Hepatocyte (in vitro differentiated cells): ENCODE data around the gene HS6ST1.

ENCODE experiments used
- CTCF ChIP-seq: fragments of 200-600 bp; sonication (generic); IDR thresholded peaks from 2 replicates; pipeline ENCODE4 v1.5.1; 2016; ENCODE audit warnings: antibody characterized with exemption, mild to moderate bottlenecking; ENCODE audit not compliant: poor library complexity
- EZH2 ChIP-seq: fragments of 200-600 bp; sonication (generic); IDR thresholded peaks from 2 replicates; pipeline ENCODE4 v1.6.1; 2016; ENCODE audit warnings: antibody characterized with exemption, mild to moderate bottlenecking, borderline replicate concordance
- EZH2phosphoT487 ChIP-seq: fragments of 200-600 bp; sonication (generic); IDR thresholded peaks from one replicate; pipeline ENCODE4 v1.6.1; 2018; ENCODE audit warnings: antibody characterized with exemption, mild to moderate bottlenecking, low read depth, moderate library complexity; ENCODE audit not compliant: unreplicated experiment, severe bottlenecking

DNA sequence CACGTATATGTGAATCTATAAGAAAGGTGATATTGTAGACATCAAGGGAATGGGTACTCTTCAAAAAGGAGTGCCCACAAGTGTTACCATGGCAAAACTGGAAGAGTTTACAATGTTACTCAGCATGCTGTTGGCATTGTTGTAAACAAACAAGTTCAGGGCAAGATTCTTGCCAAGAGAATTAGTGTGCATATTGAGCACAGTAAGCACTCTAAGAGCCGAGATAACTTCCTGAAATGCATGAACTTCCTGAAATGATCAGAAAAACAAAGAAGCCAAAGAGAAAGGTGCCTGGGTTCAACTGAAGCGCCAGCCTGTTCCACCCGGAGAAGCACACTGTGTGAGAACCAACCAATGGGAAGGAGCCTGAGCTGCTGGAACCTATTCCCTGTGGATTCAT, 101.0 kb downstream of the HS6ST1 start:
- TF ChIP-seq CTCF (no peak), EZH2 (no peak), EZH2phosphoT487 (no peak)
